ENCODE data around the gene SF1. TPM values are rescaled to one million over a fixed set of nuclear protein-coding genes. Genes with fewer than 3 reads are reported as not detected.

SF1 gene
- total and polyA plus RNA-seq, 9 of the 15 experiments (the other 6 are each of a cell fraction or from before 2014, with no cell fraction given): 13.1 to 334 (median 111) TPM

DNA sequence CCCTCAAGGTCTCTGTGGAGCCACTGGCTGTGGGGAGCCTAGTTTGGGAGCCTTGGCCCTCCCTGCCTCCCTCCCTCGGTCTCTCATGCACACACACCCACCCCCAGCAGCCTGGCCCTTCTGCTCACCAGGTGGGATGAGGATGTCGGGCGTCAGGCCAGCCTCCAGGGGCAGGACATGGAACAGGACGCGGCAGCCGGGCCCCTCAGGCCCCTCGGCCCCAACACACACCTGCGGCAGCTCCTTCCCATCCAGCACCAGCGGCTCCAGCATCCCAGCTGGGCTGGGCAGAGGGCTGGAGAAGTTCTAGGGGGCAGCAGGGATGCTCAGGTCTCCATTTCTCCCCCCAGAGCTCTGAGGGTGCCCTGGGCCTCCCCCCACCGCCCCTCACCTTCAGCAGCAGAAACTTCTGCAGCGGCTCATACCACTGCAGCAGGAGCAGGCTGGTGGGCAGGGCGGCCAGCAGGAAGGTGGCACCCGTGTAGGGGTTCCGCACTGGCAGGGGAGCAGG, 13.5 kb upstream of the SF1 start:
- Histone ChIP-seq H3K4me2 (ENCODE audit: insufficient read depth, low read length) (no peak overlapping the region), H3K4me1 (replicated peaks in 1 of 2; ENCODE audit: control insufficient read depth in 2 of 2, insufficient read depth in 2 of 2, low read length in 2 of 2) (peaks cover 3 to 29% of the 10 kb centered on the region in 2 experiments; a peak in 4 of 5 replicates), H3K9ac (ENCODE audit: insufficient read depth in 1 of 2, low read depth in 2 of 2, low read length in 2 of 2) (peak overlapping the region in 1 of 2 experiments; percentile 3; a peak in 2 of 4 replicates), H3K9me3 (replicated peaks; ENCODE audit: control insufficient read depth, insufficient read depth, low read depth, low read length) (no peaks in the 10 kb centered on the region), H3K27ac (ENCODE audit: extremely low read depth, low read depth, low read length) (no peak overlapping the region), H3K9me1 (ENCODE audit: control insufficient read depth, insufficient read depth, low read length) (no peaks in the 10 kb centered on the region), H3K79me2 (ENCODE audit: control insufficient read depth, insufficient read depth, low read length) (no peaks in the 10 kb centered on the region), H2AFZ (ENCODE audit: low read depth, low read length) (no peak overlapping the region), H3K27me3 (ENCODE audit: control insufficient read depth in 2 of 2, insufficient read depth in 2 of 2, low read length in 2 of 2) (no peaks in the 10 kb centered on the region), H3K4me3 (no peak overlapping the region), H3K36me3 (ENCODE audit: control insufficient read depth, insufficient read depth, low read length) (no peaks in the 10 kb centered on the region), H4K20me1 (replicated peaks; ENCODE audit: control insufficient read depth, insufficient read depth, low read length) (no peaks in the 10 kb centered on the region)
- WGBS (ENCODE audit: insufficient coverage, low coverage, missing lambda C conversion rate): 65% methylated on average over 9 of the region's 14 CpGs
- ChIA-PET POLR2A (interaction anchor here (0.6 to 1.9 kb wide), 3 partner anchors 8 to 204 kb away, joined by 3 to 9 read pairs (median 3); no protein-coding TSS in a partner anchor), CTCF (ENCODE audit: low intra/inter-chr PET ratio) (no interaction called here)
- TF ChIP-seq EHMT2 (IDR thresholded peaks at IDR 0.05): no peak
- TF ChIP-seq, protein P1, sequence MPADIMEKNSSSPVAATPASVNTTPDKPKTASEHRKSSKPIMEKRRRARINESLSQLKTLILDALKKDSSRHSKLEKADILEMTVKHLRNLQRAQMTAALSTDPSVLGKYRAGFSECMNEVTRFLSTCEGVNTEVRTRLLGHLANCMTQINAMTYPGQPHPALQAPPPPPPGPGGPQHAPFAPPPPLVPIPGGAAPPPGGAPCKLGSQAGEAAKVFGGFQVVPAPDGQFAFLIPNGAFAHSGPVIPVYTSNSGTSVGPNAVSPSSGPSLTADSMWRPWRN (IDR thresholded peaks at IDR 0.05; ENCODE audit: low read depth): no peak
- no peak for TF ChIP-seq ARHGAP35 (IDR thresholded peaks at IDR 0.05; ENCODE audit: partially characterized antibody)
- TF ChIP-seq SMAD2 (IDR thresholded peaks at IDR 0.05; ENCODE audit: low read depth, low read length): no peak
- FAIRE-seq (no peak), ATAC-seq (no peak), DNase-seq (ENCODE audit: extremely low read depth in 1 of 4, low spot score in 3 of 4) (no peak)
- BruUV-seq (replicated peaks): no TSS peak
- in situ Hi-C loops (cut with MboI): no loop called here
- intact Hi-C loops (cut with micrococcal nuclease): no loop called here

Data from K562 (cell line).